ENCODE measurements around the gene FAM168A.

Gene FAM168A, protein sequence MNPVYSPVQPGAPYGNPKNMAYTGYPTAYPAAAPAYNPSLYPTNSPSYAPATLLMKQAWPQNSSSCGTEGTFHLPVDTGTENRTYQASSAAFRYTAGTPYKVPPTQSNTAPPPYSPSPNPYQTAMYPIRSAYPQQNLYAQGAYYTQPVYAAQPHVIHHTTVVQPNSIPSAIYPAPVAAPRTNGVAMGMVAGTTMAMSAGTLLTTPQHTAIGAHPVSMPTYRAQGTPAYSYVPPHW

DNA sequence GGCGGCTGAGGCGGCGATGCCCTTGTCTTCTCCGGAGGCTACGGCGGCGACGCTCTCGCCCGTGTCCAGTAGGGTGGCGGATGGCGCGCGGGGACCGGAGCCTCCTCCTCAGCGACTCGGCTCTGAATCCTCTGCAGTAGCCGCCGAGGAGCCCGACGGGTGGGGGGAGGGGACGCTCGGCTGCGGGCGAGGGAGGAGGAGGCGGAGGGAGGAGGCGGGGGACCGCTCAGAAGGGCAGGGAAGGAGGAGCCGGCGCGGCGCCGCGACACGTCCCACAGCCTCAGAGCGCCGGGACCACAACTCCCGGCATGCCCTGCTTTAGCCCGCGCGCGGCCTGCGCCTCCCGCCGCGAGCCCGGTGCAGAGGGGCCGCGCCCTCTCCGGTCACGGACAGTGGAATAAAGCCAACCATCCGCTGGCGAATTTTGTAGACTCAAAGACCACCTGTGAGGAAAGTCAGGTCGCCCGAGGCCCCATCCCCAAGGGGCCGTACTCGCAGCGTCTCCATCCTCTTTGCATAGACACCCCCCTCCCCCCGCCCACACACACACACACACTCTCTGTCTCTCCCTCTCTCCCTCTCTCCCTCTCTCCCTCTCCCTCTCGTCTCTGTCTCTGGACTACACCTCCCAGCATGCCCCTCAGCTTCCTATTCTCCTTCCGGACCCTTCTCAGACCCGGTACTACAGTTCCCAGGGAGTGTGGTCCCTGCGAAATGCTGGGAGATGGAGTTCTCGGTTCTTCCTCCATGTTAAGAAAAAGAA, at the start of gene FAM168A:
Gene FAM168A (minus strand): TSS at position 157 of the 763 bp plus-strand sequence. CDS start 129,638 bp downstream, outside the sequence.
- peak; percentile 78 for DNase-seq

DNA sequence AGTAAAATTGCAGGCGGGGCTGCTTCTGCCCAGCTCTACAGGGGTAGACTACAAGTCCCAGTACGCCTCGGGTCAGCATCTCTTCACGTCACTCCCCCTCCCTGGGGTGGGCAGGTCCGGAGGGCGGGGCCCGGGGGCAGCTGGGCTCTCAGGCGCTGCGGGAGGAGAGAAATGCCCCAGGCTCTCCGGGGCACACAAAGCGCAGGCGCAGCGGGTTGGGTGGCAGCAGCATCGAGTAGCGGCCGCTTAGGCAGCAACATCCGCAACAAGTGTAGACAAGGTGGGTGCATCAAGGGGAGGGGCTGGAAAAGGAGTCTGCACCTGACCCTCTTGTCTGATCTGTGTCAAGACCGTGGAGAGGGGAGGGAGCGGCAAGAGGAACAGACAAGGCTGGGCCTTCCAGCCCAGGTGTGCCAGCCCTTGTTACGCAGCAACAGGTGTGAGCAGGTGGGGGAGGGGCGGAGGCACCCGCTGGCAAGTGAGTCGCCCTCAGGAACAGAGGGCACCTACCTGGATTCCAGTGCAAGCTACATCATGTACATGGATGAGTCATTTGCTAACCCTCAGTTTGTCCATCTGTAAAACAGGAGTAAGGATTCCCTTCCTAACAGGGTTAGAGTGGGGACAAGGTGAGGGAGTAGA, 49.7 kb upstream of the FAM168A start:
- peak; percentile 27 for DNase-seq

DNA sequence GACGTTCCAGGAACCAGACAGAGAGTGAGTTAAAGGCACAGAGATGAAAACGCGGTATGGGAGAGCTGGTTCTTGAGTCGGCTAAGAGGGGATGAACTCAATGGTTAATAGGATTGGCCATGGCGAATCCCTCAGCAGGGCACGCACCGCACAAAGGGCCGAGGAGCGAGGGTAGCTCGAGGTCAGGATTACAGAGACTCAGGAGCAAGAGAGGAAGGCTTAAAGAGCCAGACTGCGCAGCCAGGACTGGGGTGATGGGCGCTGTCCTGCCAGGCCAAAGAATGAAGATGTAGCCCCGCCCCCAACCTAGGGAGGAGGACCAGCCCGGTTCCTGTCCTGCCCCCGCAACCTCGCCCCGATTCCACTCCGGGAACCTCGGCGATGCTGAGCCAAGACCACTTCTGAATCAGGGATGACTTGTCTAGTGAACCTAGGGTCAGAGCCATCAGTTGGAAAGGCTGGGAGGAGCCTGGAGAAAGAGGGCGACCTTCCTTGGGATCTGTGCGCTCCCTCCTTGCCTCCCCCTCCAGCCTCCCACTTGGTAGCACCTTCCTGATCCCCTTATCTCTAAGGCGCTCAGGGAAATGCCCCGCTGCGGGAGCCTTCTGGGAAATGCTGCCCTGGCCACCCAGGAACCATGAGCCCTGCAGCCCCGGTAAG, 48.2 kb upstream of the FAM168A start, which contains the start of gene PLEKHB1:
Gene PLEKHB1 (plus strand): TSS at position 610 of the 660 bp plus-strand sequence. CDS start 28 bp downstream, at position 638.
- DNase-seq = no peak

DNA sequence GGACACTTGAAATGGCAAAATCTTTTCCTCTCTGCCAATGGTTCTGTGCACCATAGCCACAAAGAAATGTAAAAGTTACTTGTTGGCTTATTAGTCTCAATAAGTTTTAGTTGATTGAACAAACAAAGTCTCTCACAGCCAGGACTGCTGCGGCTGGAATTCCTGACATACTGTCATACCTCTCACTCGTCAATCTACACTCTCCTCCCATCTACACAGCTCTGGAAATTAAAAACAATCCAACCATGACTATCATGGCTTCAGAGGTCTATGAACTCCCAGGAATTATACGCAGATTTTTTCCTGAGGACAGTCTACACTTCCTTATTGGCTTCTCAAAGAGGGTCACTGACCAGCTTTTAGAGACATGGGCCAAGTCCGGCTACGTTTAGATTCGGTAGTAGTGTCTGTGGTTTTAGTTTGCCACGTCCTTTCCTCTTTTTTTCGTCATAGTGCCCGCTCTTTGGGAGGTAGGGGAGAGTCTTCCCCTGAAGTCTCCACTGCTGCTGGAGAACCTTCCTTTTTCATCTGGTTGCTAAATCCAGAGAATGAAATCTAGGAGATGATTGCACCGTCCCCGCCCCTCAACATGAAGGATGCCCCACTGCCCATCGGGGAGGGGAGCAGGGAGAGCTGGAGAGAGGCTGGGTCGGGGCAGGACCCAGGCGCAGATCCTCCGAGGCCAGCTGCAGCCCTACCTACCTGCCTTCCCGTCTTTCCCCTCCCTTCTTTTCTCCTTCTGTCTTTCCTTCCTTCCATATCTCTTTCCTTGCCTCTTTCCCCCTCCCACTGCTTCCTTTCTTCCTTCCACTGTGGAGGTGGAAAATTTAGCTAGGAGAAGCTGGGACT, 47.4 kb upstream of the FAM168A start:
- no peak for DNase-seq

DNA sequence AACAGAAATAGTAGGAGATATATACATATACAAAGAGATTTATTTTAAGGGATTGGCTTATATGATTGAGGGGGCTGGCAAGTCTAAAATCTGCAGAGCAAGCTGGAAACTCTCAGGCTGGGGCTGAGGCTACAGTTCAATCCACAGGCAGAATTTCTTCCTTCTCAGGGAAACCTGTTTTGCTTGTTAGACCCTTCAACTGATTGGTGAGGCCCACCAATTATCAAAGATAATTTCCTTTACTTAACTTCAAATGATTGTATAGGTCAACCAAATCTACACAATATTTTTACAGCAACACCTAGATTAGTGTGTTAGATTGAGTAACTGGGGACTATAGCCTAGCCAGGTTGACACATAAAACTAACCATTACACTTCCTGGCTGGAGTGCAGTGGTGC, 43.8 kb upstream of the FAM168A start:
- no peak for DNase-seq

DNA sequence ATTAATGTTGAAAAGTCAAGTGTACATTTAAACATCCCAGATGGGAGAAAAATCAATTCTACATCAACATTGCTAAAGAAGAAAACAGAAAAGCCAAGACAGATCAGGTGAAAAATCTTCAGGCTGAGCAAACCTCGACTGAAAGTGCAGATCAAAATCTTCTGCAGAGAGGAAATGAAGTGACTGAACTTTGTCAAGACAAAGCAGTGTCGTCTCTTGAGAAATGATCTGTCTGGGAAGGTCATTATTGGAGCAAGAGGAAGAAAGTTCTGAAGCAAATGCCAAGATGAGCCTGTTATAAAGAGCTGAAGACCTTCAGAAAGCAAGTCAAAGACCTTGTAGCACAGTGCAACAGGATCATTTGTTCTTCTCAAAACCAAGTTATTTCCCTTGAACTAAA, 42.7 kb upstream of the FAM168A start:
- DNase-seq = no peak

DNA sequence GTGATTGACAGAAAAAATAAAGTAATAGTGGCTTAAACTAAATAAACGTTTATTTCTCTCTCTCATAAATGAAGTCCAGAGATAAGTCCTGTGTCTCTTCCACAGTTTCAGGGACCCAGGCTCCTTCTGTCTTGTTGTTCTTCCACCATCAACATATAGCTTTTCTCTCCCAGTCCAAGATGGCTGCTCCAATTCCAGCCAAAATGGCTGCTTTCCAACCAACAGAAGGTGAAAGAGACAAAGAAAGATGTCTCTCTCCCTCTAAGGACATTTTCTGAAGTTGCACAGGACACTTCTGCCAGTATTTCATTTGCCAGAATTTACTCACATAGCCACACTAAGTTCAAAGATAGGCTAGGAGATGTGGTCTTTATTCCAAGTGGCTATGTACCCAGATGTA, 39.1 kb upstream of the FAM168A start:
- no peak for DNase-seq

DNA sequence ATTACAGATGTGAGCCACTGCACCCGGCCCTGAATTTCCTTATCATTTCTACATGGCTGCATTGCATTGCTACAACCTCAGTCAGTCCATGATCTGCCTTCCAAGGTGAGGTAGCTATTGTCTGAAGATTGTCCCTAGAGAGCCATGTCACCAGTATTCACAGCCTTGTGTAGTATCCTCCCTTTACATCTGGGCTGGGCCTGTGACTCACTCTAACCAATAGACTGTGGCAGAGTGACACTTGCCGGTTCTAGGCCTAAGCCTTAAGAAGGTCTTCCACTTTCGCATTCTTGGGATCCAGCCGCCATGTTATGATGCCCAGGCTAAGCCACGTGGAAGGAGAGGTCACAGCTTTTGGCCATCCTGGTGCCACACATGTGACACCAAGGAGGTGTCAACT, 38.3 kb upstream of the FAM168A start:
- DNase-seq = no peak

DNA sequence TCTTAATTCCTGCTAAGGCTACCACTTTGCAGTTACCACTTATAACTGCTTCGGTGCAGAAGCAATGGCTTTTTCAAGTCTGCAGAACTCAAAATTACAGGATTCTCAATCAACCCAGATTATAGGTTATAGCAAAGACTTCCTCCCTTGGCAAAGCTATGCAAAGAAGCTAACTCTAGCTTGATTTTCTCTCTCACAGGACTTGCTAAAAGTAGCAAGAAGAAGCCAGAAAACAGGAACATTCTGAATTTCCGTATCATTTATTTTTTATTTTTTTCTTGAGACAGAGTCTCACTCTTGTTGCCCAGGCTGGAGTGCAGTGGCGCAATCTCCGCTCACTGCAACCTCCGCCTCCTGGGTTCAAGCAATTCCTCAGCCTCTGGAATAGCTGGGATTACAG, 37.8 kb upstream of the FAM168A start:
- no peak for DNase-seq

DNA sequence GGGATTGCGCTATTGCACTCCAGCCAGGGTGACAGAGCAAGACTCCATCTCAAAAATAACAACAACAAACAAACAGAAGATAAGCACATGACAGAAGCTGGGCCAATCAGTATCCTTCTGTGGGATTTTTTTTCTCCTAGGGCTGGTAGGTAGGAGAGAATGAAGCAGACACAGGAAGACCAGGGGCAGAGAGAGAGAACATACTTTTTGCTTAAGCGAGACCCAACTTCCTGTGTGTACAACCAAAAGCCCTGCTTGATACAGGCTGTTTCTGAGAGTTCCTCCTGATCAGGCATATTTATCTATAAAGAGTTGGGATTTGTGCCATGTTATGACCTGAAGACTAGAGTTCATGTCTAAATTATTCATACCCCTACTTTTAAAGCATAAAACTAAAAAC, 36.1 kb upstream of the FAM168A start:
- DNase-seq = no peak

DNA sequence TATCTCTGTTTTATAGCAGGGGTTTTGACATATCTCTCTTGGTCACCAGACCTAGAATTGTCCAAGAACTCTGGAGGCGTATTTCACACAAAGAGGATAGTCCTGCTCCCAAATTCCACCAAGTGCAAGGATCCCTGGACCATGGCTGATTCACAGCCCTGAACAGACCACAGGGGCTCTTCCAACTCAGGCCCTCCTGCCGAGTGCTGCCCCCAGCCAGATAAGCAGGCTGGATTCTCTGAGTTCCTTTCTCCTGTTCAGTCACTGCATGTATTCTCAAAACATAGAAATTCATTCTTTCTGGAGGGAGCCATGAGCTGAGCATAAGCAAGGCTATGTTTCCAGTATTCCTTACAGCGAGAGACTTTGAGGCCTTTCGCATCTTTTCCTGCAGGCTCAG, 35.1 kb upstream of the FAM168A start:
- no peak for DNase-seq

DNA sequence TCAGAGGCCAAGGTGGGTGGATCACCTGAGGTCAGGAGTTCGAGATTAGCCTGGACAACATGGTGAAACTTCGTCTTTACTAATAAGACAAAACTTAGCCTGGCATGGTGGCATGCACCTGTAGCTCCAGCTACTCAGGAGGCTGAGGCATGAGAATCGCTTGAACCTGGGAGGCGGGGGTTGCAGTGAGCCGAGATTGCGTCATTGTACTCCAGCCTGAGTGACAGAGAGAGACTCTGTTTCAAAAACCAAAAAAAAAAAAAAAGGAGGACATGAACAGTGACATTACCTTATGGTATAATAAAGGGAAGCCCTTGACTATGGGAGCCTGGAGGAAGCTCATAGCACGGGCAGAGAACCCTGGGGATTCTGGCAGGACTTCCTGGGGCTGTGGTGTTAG, 32.0 kb upstream of the FAM168A start:
- DNase-seq = no peak

DNA sequence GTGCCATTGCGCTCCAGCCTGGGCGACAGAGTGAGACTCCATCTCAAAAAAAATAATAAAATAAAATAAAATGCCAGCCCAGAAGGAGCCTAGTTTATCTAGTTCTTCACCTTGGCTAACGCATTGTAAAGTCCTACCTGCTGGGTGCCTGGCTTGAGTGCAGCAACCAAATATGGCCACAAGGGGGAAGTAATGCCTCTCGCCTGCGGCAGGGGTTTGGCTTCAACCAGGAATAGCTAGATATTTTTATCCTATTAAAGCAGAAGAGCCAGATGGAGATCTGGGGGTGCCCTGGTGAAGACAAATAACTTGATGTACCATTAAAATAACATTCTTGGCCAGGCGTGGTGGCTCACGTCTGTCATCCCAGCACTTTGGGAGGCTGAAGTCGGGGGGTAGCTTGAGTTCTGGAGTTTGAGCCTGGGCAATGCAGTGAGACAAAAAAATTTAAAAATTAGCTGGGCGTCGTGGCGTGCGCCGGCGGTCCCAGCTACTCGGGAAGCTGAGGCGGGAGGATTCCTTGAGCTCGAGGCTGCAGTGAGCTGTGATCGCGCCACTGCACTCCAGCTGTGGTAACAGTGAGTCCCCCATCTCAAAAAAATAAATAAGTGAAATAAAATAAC, 27.9 kb upstream of the FAM168A start:
- DNase-seq = peak; percentile 15

DNA sequence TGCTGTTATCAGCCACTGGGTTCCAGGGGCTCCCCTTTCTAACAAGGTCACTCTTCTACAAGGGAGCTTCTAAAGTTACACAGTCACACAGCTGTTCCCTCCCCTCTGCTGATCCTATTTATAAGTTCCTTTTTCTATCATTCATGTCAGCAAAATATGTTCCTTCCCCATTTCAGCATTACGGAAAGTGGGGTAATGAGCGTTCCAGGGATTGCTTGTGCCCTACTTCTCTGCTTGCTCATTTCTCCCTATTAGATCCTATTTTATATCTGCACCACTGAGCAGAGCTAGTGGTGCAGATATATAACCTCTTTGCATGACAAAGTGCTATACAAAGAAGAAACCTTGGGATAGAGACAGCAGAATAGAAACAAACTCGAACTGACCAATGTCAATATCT, 25.8 kb upstream of the FAM168A start:
- DNase-seq = no peak

DNA sequence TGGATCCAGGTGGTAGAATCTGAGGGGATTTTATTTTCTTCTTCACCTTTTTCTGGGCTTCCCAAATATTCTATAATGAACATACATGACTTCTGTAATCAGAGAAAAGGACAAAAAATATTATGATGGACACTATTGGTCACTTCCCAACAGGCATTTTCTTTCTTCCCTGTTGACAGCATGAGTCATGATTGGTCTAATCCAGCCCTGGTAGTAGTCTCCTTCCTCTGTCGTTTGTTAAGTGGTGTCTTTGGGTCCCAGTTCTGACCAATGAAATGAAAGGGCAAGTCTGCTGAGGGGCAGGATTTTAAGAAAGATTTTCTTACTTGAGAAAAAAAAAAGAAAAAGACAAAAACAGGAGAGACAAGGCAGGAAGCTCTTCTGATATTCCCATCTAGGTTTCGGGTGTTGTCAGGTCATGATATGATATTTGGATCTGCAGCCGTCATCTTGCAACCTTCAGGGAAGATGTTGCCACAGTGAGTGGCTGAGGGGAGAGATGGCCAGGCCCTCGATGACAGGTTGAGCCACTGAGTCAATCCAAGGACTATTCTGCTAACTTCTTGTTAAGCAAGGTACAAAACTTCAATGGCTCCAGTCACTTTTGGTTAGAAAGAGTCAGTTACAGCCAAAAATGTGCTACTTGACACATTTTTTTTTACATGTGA, 25.1 kb upstream of the FAM168A start:
- no peak for DNase-seq

DNA sequence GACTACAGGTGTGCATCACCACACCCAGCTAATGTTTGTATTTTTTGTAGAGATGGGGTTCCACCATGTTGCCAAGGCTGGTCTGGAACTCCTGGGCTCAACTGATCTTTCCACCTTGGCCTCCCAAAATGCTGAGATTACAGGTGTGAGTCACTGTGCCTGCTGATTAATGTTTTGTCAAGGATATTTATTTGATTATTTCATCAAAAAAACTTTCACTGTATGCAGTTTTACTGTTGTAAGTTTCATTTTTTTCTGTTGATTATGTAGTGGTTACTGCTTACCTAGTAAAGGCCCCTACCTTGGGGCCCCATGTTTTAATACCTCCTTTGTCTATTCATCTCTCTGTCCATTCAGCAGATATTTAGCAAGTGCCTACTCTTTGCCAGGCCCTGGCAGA, 16.7 kb upstream of the FAM168A start:
- no peak for DNase-seq

DNA sequence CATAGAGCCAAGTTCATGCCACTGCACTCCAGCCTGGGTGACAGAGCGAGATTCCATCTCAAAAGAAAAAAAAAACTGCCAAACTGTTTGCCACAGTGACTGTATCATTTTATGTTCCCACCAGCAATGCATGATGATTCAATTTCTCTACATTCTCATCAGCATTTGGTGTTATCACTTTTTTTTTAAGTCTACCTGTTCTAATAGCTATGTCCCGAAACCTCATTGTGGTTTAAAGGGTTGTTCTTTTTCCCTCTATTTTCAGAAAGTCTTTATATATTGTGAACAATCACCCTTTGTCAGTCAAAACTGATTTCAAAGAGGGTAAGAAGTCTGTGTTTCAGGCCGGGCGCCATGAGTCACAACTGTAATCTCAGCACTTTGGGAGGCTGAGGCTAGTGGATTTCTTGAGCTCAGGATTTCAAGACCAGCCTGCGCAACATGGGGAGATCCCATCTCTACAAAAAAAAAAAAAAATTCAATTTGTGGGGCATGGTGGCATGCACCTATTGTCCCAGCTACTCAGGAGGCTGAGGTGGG, 14.8 kb upstream of the FAM168A start:
- DNase-seq = no peak

DNA sequence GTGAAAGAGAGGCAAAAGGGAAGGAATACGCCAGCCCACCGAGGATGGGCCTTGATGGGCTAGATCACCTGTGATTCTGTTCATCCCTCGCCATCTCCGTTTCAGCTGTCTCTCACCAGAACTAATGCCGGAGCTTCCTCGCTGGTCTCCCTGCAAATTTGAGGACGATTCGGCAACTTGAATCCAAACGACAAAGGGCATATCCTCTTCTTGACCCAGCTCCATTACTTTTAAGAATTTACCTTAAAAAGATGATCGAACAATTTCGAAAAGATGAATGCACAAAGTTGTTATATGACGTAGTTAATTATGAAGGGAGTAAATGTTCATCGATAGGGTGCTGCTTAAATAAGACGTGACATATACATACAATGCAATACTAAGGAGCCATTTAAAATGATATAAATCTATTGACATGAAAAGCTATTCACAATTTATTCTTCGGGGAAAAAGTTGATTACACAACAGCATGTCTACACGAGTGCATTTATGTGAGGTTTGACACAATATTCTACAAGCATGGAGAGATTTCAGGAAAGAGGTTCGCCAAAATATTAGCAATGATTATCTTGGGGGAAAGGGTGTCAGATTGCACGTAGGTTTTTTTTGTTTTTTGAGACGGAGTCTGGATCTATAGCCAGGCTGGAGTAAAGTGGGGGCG, 937 bp upstream of the FAM168A start:
- DNase-seq = no peak

DNA sequence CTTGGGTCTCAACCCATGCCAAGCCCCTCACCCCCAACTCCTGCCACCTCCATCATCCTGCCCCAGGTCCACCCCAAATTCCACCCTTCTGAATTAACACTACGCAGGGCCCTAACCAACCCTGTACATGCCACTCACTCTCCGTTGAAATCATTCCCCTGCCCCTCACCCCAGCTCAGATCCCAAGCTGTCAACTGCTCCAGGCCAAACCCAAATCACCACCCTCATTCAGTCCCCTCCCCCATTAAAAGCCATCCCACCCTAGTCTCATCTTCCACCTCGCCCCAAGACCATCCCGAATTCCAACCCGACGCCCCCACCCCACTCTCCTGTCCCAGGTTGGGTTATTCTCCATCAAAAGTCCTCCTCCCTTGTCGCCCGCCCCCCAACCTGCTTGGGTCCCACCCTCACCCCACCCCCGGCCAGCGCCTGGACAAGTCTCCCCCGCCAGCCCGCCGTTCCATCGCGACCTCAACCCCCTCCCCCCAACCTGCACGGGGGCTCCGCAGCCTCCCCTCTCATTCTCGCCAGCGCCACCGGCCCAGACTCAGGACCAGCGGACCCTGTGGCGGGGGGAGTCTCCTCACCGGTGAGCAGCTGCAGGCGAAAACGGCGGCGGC, 466 bp downstream of the FAM168A start:
- no peak for DNase-seq

DNA sequence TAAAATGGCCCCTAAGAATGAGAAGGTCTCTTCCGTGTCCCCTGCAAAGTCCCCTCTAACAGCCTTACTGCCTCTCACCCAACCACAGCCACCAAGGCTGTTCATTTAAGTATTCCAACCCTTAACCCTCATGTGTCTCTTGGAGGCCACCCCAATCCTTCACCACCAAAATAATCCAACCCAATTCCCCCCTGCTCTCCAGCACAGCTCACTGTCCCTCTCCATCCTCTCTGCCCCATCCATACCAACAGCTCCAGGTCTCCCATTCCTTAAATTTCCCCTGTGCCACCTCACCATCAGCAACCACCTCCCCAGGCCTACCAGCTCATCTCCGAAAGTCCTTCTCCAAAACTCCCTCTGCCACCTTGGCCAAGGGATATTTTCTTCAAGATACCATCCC, 1.4 kb downstream of the FAM168A start:
- DNase-seq = no peak
